ENCODE data around the gene POLR1E. TPM values are rescaled to one million over a fixed set of nuclear protein-coding genes. Genes with fewer than 3 reads are reported as not detected.

Gene POLR1E
- total RNA-seq, 1 donor from 2014 or later, result 23.2 TPM

- no peak for DNase-seq (ENCODE audit: low read depth)
- no peak for TF ChIP-seq CTCF (conservative IDR thresholded peaks at IDR 0.05; ENCODE audit: low read depth, low read length)
- no peak overlapping the region for H3K4me3 ChIP-seq (ENCODE audit: low read depth, low read length)
Observed at GRCh38 chr9:37495571-37495970, 9.8 kb downstream of the POLR1E start.

GRCh38 chr9:37496020-37496419 is 10.3 kb downstream of the POLR1E start:
- TF ChIP-seq CTCF (conservative IDR thresholded peaks at IDR 0.05; ENCODE audit: low read depth, low read length), result no peak
- H3K4me3 ChIP-seq (ENCODE audit: low read depth, low read length), result no peak overlapping the region
- no peak for DNase-seq (ENCODE audit: low read depth)

- no peak overlapping the region for H3K4me3 ChIP-seq (ENCODE audit: low read depth, low read length)
- no peak for DNase-seq (ENCODE audit: low read depth)
- TF ChIP-seq CTCF (conservative IDR thresholded peaks at IDR 0.05; ENCODE audit: low read depth, low read length), result no peak
Observed at GRCh38 chr9:37497320-37497719, 11.6 kb downstream of the POLR1E start.

- TF ChIP-seq CTCF (conservative IDR thresholded peaks at IDR 0.05; ENCODE audit: low read depth, low read length), result no peak
- no peak overlapping the region for H3K4me3 ChIP-seq (ENCODE audit: low read depth, low read length)
- no peak for DNase-seq (ENCODE audit: low read depth)
Observed at GRCh38 chr9:37498457-37498856, 12.7 kb downstream of the POLR1E start.

GRCh38 chr9:37499297-37499696 is 13.5 kb downstream of the POLR1E start:
- no peak for TF ChIP-seq CTCF (conservative IDR thresholded peaks at IDR 0.05; ENCODE audit: low read depth, low read length)
- no peak for DNase-seq (ENCODE audit: low read depth)
- H3K4me3 ChIP-seq (ENCODE audit: low read depth, low read length), result no peak overlapping the region

GRCh38 chr9:37501957-37502596 is 16.3 kb downstream of the POLR1E start:
- no peak for DNase-seq (ENCODE audit: low read depth)
- TF ChIP-seq CTCF (conservative IDR thresholded peaks at IDR 0.05; ENCODE audit: low read depth, low read length), result no peak
- no peak overlapping the region for H3K4me3 ChIP-seq (ENCODE audit: low read depth, low read length)

GRCh38 chr9:37503736-37504135 is 18.0 kb downstream of the POLR1E start:
- TF ChIP-seq CTCF (conservative IDR thresholded peaks at IDR 0.05; ENCODE audit: low read depth, low read length), result no peak
- no peak overlapping the region for H3K4me3 ChIP-seq (ENCODE audit: low read depth, low read length)
- no peak for DNase-seq (ENCODE audit: low read depth)

Data from epithelial cell of proximal tubule (primary cell).